Activated CD4-positive, alpha-beta T cell treated with anti-CD3 and anti-CD28 coated beads, Interleukin-2, amount 10 ng/mL, durations not matched to agents 7 days and 5 days (primary cell): ENCODE results near the gene FAHD2B. TPM values are rescaled to one million over a fixed set of nuclear protein-coding genes. Genes with fewer than 3 reads are reported as not detected.
"Not testable (repeated sequence)": the region's sequence is repeated elsewhere in the genome, so short reads cannot be mapped to it uniquely, and the experiment has no call there.

Experiments
- CTCF ChIA-PET: fragments of 350-600 bp; sonication (Branson Sonifier 250); formaldehyde crosslinking; loops from one replicate; lab custom pipeline; 2021; ENCODE audit warnings: antibody characterized with exemption; lab: Charles Lee
- POLR2A ChIA-PET: fragments of 350-600 bp; sonication (Branson Sonifier 250); formaldehyde crosslinking; loops from one replicate; lab custom pipeline; 2021; ENCODE audit warnings: antibody characterized with exemption; lab: Charles Lee
- DNase-seq: peaks from one replicate; pipeline ENCODE4 v3.0.0-alpha.2; 2020
- H3K27ac Mint-ChIP-seq: one replicate; pipeline ENCODE4 v1.8.0; 2021; ENCODE audit warnings: mild to moderate bottlenecking, moderate library complexity, mixed read lengths
- H3K27me3 Mint-ChIP-seq: one replicate; pipeline ENCODE4 v1.8.0; 2021; ENCODE audit warnings: mixed read lengths
- H3K36me3 Mint-ChIP-seq: one replicate; pipeline ENCODE4 v1.8.0; 2021; ENCODE audit warnings: low read depth, mixed read lengths
- H3K4me1 Mint-ChIP-seq: one replicate; pipeline ENCODE4 v1.8.0; 2021; ENCODE audit warnings: mixed read lengths
- H3K4me3 Mint-ChIP-seq: one replicate; pipeline ENCODE4 v1.8.0; 2021; ENCODE audit warnings: mild to moderate bottlenecking, moderate library complexity, mixed read lengths
- H3K9me3 Mint-ChIP-seq: one replicate; pipeline ENCODE4 v1.8.0; 2021; ENCODE audit warnings: mixed read lengths
- total RNA-seq, 2 experiments: library from RNA; stranded (reverse); gene quantifications; one replicate each; pipeline ENCODE4 v1.2.3, GENCODE V29; 2021

Gene FAHD2B
- total RNA-seq, 2 experiments from 2014 or later, result 22.1 to 23.0 TPM

- H3K9me3 Mint-ChIP-seq, CTCF ChIA-PET, H3K36me3 Mint-ChIP-seq, H3K4me1 Mint-ChIP-seq, POLR2A ChIA-PET, H3K4me3 Mint-ChIP-seq, H3K27ac Mint-ChIP-seq, DNase-seq, H3K27me3 Mint-ChIP-seq: not testable (repeated sequence)
Observed at GRCh38 chr2:97056150-97056549, 38.5 kb downstream of the FAHD2B start.

- H3K27ac Mint-ChIP-seq, POLR2A ChIA-PET, H3K9me3 Mint-ChIP-seq, H3K4me1 Mint-ChIP-seq, H3K36me3 Mint-ChIP-seq, DNase-seq, H3K4me3 Mint-ChIP-seq, H3K27me3 Mint-ChIP-seq: not testable (repeated sequence)
- CTCF ChIA-PET, result interaction anchor here (1.0 kb wide), 1 partner anchor 65 kb away, joined by 3 read pairs; no protein-coding TSS in a partner anchor
Observed at GRCh38 chr2:97050032-97050431, 44.6 kb downstream of the FAHD2B start.

GRCh38 chr2:97048448-97048847 is 46.2 kb downstream of the FAHD2B start:
- H3K4me1 Mint-ChIP-seq, H3K27me3 Mint-ChIP-seq, H3K36me3 Mint-ChIP-seq, H3K9me3 Mint-ChIP-seq, H3K4me3 Mint-ChIP-seq, CTCF ChIA-PET, POLR2A ChIA-PET: not testable (repeated sequence)
- peak overlapping the region; percentile 75 for H3K27ac Mint-ChIP-seq
- DNase-seq, result peak; percentile 7

GRCh38 chr2:97046676-97047075 is 48.0 kb downstream of the FAHD2B start:
- H3K27me3 Mint-ChIP-seq, result peaks cover 14% of the 10 kb centered on the region
- CTCF ChIA-PET, H3K4me3 Mint-ChIP-seq, H3K27ac Mint-ChIP-seq, H3K9me3 Mint-ChIP-seq, H3K4me1 Mint-ChIP-seq, POLR2A ChIA-PET, DNase-seq, H3K36me3 Mint-ChIP-seq: not testable (repeated sequence)

- H3K4me3 Mint-ChIP-seq, result not testable (repeated sequence)
Observed at GRCh38 chr2:97045895-97046499, 48.7 kb downstream of the FAHD2B start.

More at GRCh38 chr2:97045895-97046499, 48.7 kb downstream of the FAHD2B start:
- H3K36me3 Mint-ChIP-seq, POLR2A ChIA-PET, H3K27ac Mint-ChIP-seq, H3K9me3 Mint-ChIP-seq, CTCF ChIA-PET, H3K4me1 Mint-ChIP-seq, DNase-seq: not testable (repeated sequence)
- H3K27me3 Mint-ChIP-seq, result peaks cover 14% of the 10 kb centered on the region

Other genes with a start within 250 kb of the FAHD2B start
- gene ANKRD39, start 236.9 kb downstream of the FAHD2B start, total RNA-seq, result 10 to 100 TPM; 32.8 to 35.8 TPM
- 10 to 100 TPM; 25.5 to 35.4 TPM for gene SEMA4C, start 224.8 kb downstream of the FAHD2B start, total RNA-seq
- under 1 TPM; 0.47 to 0.79 TPM for gene FAM178B, start 108.3 kb downstream of the FAHD2B start, total RNA-seq
- gene ANKRD36, start 18.3 kb upstream of the FAHD2B start, total RNA-seq, result 10 to 100 TPM; 54.7 to 59.5 TPM